DMS114 treated with DMSO at 0.1 percent for 48 hours (cell line): ENCODE measurements around the gene SMIM14.
"Not testable (repeated sequence)": the region's sequence is repeated elsewhere in the genome, so short reads cannot be mapped to it uniquely, and the experiment has no call there.

Experiments used
- DNase-seq: peaks from one replicate; lab custom pipeline; 2025; ENCODE audit not compliant: unreplicated experiment; lab: John Stamatoyannopoulos, UW

Gene SMIM14

GRCh38 chr4:39648213-39648612 lies 9.5 kb upstream of the SMIM14 start:
- no peak for DNase-seq

GRCh38 chr4:39642885-39643552 lies 4.4 kb upstream of the SMIM14 start:
- DNase-seq = no peak

- no peak for DNase-seq
These were observed 2.8 kb upstream of the SMIM14 start for GRCh38 chr4:39641451-39641850.

- no peak for DNase-seq
These were observed 895 bp downstream of the SMIM14 start for GRCh38 chr4:39637586-39638353.

- no peak for DNase-seq
These were observed 1.5 kb downstream of the SMIM14 start for GRCh38 chr4:39637221-39637585.

GRCh38 chr4:39636531-39637184 lies 2.0 kb downstream of the SMIM14 start:
- no peak for DNase-seq

- no peak for DNase-seq
These were observed 3.6 kb downstream of the SMIM14 start for GRCh38 chr4:39635023-39635422.

GRCh38 chr4:39631700-39632079 lies 7.0 kb downstream of the SMIM14 start:
- no peak for DNase-seq

- DNase-seq = no peak
These were observed 11.3 kb downstream of the SMIM14 start for GRCh38 chr4:39627413-39627812.

- no peak for DNase-seq
These were observed 11.8 kb downstream of the SMIM14 start for GRCh38 chr4:39626913-39627312.

- DNase-seq = no peak
These were observed 12.4 kb downstream of the SMIM14 start for GRCh38 chr4:39626261-39626660.

- no peak for DNase-seq
These were observed 17.1 kb downstream of the SMIM14 start for GRCh38 chr4:39621582-39621981.

GRCh38 chr4:39620551-39621313 lies 17.9 kb downstream of the SMIM14 start:
- no peak for DNase-seq

GRCh38 chr4:39617534-39617933 lies 21.1 kb downstream of the SMIM14 start:
- DNase-seq = no peak

GRCh38 chr4:39616651-39617050 lies 22.0 kb downstream of the SMIM14 start:
- no peak for DNase-seq

- not testable (repeated sequence) for DNase-seq
These were observed 22.6 kb downstream of the SMIM14 start for GRCh38 chr4:39616112-39616511.

GRCh38 chr4:39614487-39615162 lies 24.0 kb downstream of the SMIM14 start:
- no peak for DNase-seq

GRCh38 chr4:39613093-39613656 lies 25.5 kb downstream of the SMIM14 start:
- DNase-seq = no peak

- DNase-seq = no peak
These were observed 29.2 kb downstream of the SMIM14 start for GRCh38 chr4:39609454-39609931.

- DNase-seq = no peak
These were observed 30.2 kb downstream of the SMIM14 start for GRCh38 chr4:39608451-39608850.
